SK-N-SH treated with all-trans-retinoic acid at 6 μM for 48 hours (cell line): ENCODE data around the gene ZXDC.

Experiments
- ATAC-seq: fragments of 200-7000 bp; cut with Tn5 transposase; 3 replicates; pipeline ENCODE4 v1.9.1; 2020; ENCODE audit warnings: mild to moderate bottlenecking, moderate library complexity
- ARNTL ChIP-seq: fragments of 450-650 bp; formaldehyde crosslinking; IDR thresholded peaks from 2 replicates; pipeline ENCODE4 v1.5.0; 2020; ENCODE audit warnings: low read depth, mild to moderate bottlenecking, moderate library complexity, borderline replicate concordance
- BACH2 ChIP-seq: fragments of 250-450 bp; sonication (Bioruptor Pico); IDR thresholded peaks from 2 replicates; pipeline ENCODE4 v1.9.0; 2021; ENCODE audit warnings: mild to moderate bottlenecking, borderline replicate concordance
- CSDC2 ChIP-seq: fragments of 250-450 bp; sonication (Bioruptor Pico); IDR thresholded peaks from 2 replicates; pipeline ENCODE4 v1.5.0; 2020; ENCODE audit warnings: mild to moderate bottlenecking, moderate library complexity
- CSRNP3 ChIP-seq: fragments of 250-450 bp; sonication (Bioruptor Pico); IDR thresholded peaks from 2 replicates; pipeline ENCODE4 v1.5.1; 2021; ENCODE audit warnings: mild to moderate bottlenecking, moderate library complexity
- ESRRG ChIP-seq: fragments of 250-450 bp; sonication (Bioruptor Pico); IDR thresholded peaks from 2 replicates; pipeline ENCODE4 v1.6.1; 2021; ENCODE audit warnings: mild to moderate bottlenecking
- GLIS3 ChIP-seq: fragments of 250-450 bp; sonication (Bioruptor Pico); IDR thresholded peaks from 2 replicates; pipeline ENCODE4 v1.5.0; 2020; ENCODE audit warnings: mild to moderate bottlenecking, moderate library complexity
- ISL1 ChIP-seq: fragments of 250-450 bp; sonication (Bioruptor Pico); IDR thresholded peaks from 2 replicates; pipeline ENCODE4 v2.1.2; 2022; ENCODE audit warnings: mild to moderate bottlenecking, moderate library complexity
- OSR1 ChIP-seq: fragments of 250-450 bp; sonication (Bioruptor Pico); IDR thresholded peaks from 2 replicates; pipeline ENCODE4 v1.8.0; 2022; ENCODE audit warnings: moderate library complexity, mild to moderate bottlenecking, inconsistent platforms
- PATZ1 ChIP-seq: fragments of 250-450 bp; sonication (Bioruptor Pico); IDR thresholded peaks from 2 replicates; pipeline ENCODE4 v1.8.0; 2020; ENCODE audit warnings: mild to moderate bottlenecking, moderate library complexity, borderline replicate concordance
- PPARA ChIP-seq: fragments of 250-450 bp; sonication (Bioruptor Pico); IDR thresholded peaks from 2 replicates; pipeline ENCODE4 v1.5.0; 2020; ENCODE audit warnings: mild to moderate bottlenecking, borderline replicate concordance
- SNAI2 ChIP-seq: fragments of 250-450 bp; sonication (Bioruptor Pico); IDR thresholded peaks from 2 replicates; pipeline ENCODE4 v1.5.0; 2020; ENCODE audit warnings: mild to moderate bottlenecking, moderate library complexity
- TOX ChIP-seq: fragments of 250-450 bp; sonication (Bioruptor Pico); IDR thresholded peaks from 2 replicates; pipeline ENCODE4 v1.8.0; 2021; ENCODE audit warnings: mild to moderate bottlenecking, moderate library complexity, borderline replicate concordance
- TSHZ2 ChIP-seq: fragments of 250-450 bp; sonication (Bioruptor Pico); IDR thresholded peaks from 2 replicates; pipeline ENCODE4 v1.5.0; 2020; ENCODE audit warnings: mild to moderate bottlenecking, moderate library complexity
- ZC3H10 ChIP-seq: fragments of 250-450 bp; sonication (Bioruptor Pico); IDR thresholded peaks from 2 replicates; pipeline ENCODE4 v1.5.1; 2021; ENCODE audit warnings: mild to moderate bottlenecking, moderate library complexity
- ZFP3 ChIP-seq: fragments of 250-450 bp; sonication (Bioruptor Pico); IDR thresholded peaks from 2 replicates; pipeline ENCODE4 v1.5.0; 2020; ENCODE audit warnings: mild to moderate bottlenecking, moderate library complexity
- ZFP30 ChIP-seq: fragments of 450-650 bp; formaldehyde crosslinking; IDR thresholded peaks from 2 replicates; pipeline ENCODE4 v1.5.0; 2022; ENCODE audit warnings: mild to moderate bottlenecking, moderate library complexity
- ZNF565 ChIP-seq: fragments of 450-650 bp; formaldehyde crosslinking; conservative IDR thresholded peaks from 2 replicates; pipeline ENCODE4 v1.5.0; 2020; ENCODE audit warnings: low read depth, mild to moderate bottlenecking, moderate library complexity
- TF ChIP-seq, protein P1 (sequence below): fragments of 250-450 bp; sonication (Bioruptor Pico); IDR thresholded peaks from 2 replicates; pipeline ENCODE4 v1.8.0; 2021; ENCODE audit warnings: low read depth, mild to moderate bottlenecking, moderate library complexity, borderline replicate concordance

ZXDC gene

GRCh38 chr3:126460381-126460780 lies 15.3 kb downstream of the ZXDC start:
- no peak for TF ChIP-seq TSHZ2 (CRISPR knock-in tag)
- no peak for TF ChIP-seq ZC3H10 (CRISPR knock-in tag)
- TF ChIP-seq SNAI2 = no peak
- no peak for TF ChIP-seq ARNTL (CRISPR knock-in tag)
- no peak for TF ChIP-seq PPARA
- TF ChIP-seq ZFP30 = no peak
- TF ChIP-seq GLIS3 (CRISPR knock-in tag) = no peak
- no peak for TF ChIP-seq PATZ1 (CRISPR knock-in tag)
- TF ChIP-seq, protein P1, sequence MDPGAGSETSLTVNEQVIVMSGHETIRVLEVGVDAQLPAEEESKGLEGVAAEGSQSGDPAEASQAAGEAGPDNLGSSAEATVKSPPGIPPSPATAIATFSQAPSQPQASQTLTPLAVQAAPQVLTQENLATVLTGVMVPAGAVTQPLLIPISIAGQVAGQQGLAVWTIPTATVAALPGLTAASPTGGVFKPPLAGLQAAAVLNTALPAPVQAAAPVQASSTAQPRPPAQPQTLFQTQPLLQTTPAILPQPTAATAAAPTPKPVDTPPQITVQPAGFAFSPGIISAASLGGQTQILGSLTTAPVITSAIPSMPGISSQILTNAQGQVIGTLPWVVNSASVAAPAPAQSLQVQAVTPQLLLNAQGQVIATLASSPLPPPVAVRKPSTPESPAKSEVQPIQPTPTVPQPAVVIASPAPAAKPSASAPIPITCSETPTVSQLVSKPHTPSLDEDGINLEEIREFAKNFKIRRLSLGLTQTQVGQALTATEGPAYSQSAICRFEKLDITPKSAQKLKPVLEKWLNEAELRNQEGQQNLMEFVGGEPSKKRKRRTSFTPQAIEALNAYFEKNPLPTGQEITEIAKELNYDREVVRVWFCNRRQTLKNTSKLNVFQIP (CRISPR knock-in tag) = no peak
- TF ChIP-seq ESRRG (CRISPR knock-in tag) = no peak
- no peak for TF ChIP-seq ZFP3 (CRISPR knock-in tag)
- TF ChIP-seq ZNF565 (CRISPR knock-in tag) = no peak
- TF ChIP-seq CSDC2 (CRISPR knock-in tag) = no peak
- TF ChIP-seq OSR1 (CRISPR knock-in tag) = no peak
- TF ChIP-seq ISL1 = no peak
- TF ChIP-seq BACH2 (CRISPR knock-in tag) = no peak
- ATAC-seq = no peak

DNA sequence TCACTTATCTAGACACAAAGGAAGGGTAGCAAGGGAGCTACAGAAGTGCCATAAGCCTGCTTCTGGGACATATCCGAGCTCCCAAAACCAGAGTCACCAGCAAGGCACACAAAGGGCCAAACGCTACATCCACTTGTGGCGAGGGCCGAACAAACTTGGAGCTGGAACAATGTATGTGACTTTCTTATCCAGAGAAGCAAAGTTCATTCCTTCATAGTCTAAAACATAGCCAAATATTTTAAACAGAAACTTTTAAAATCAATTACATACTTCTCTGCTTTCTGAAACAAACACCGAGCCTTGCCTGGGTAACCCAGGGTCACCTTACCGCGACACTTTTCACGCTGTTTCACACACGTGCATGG lies 15.9 kb downstream of the ZXDC start:
- TF ChIP-seq GLIS3 (CRISPR knock-in tag) = no peak
- TF ChIP-seq ESRRG (CRISPR knock-in tag) = no peak
- no peak for TF ChIP-seq PATZ1 (CRISPR knock-in tag)
- no peak for TF ChIP-seq PPARA
- no peak for TF ChIP-seq SNAI2
- TF ChIP-seq TOX (CRISPR knock-in tag) = no peak
- TF ChIP-seq ISL1 = no peak
- no peak for TF ChIP-seq CSDC2 (CRISPR knock-in tag)
- TF ChIP-seq, protein P1 (CRISPR knock-in tag) = no peak
- TF ChIP-seq CSRNP3 (CRISPR knock-in tag) = no peak
- TF ChIP-seq ZFP30 = no peak
- TF ChIP-seq, all 23 proteins: peak for 0
- no peak for ATAC-seq
